ENCODE measurements around the gene DCAF17.

The DCAF17 gene

DNA sequence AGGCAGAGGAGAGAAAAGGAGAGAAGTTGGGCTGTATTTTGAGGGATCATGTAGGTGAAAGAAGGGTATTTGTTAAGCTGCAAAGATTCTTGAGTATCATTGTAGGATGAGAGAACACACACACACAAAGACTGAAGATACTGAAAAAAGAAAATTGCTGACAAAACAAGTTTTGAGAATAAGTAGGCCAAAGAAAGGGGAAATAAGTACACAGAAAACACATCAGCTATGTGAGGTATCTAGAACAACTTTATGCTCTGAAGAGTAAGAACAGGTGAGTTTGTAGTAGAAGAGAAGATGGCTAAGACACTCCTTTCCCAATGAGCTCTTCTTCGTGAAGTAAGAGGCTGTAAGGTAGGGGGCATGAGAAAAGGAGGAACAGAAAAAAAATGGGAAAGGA lies 28.5 kb upstream of the DCAF17 start:
- H3K36me3 ChIP-seq (ENCODE audit: control insufficient read depth in 1 of 2, insufficient read depth in 2 of 2, low read depth in 1 of 2, low read length in 2 of 2) = no peaks in the 10 kb centered on the region
- no peak overlapping the region for H3K9ac ChIP-seq (ENCODE audit: low read length)
- no peak overlapping the region for H3K23ac ChIP-seq (ENCODE audit: low read length in 2 of 2)
- H3K27me3 ChIP-seq (ENCODE audit: control insufficient read depth in 1 of 2, insufficient read depth in 1 of 2, low read length in 2 of 2) = no peaks in the 10 kb centered on the region
- no peak overlapping the region for H2BK15ac ChIP-seq (ENCODE audit: low read depth, poor library complexity, severe bottlenecking)
- no peak overlapping the region for H3K27ac ChIP-seq (ENCODE audit: low read length, poor library complexity, severe bottlenecking)
- peaks cover 8% of the 10 kb centered on the region for H3K9me3 ChIP-seq (ENCODE audit: control insufficient read depth, low read length)
- H3K4me3 ChIP-seq (ENCODE audit: insufficient read depth in 1 of 2, low read depth in 1 of 2, low read length in 2 of 2) = no peak overlapping the region
- no peak overlapping the region for H2BK120ac ChIP-seq (ENCODE audit: low read depth, low read length)
- peaks cover 20% of the 10 kb centered on the region for H3K79me1 ChIP-seq (replicated peaks; ENCODE audit: low read length, poor library complexity, severe bottlenecking)
- 100% methylated on average over 1 of the region's 1 CpG for WGBS
- H4K8ac ChIP-seq (ENCODE audit: low read length) = no peak overlapping the region
- DNase-seq = no peak
- no peak overlapping the region for H4K91ac ChIP-seq (ENCODE audit: low read length)
- no peak overlapping the region for H2AK5ac ChIP-seq (ENCODE audit: low read length, severe bottlenecking)
- H3K4me2 ChIP-seq (ENCODE audit: low read length, poor library complexity, severe bottlenecking) = no peak overlapping the region
- H3K4me1 ChIP-seq (ENCODE audit: control insufficient read depth, insufficient read depth, low read depth, low read length) = peaks cover 5% of the 10 kb centered on the region
- no peak overlapping the region for H3K4ac ChIP-seq (ENCODE audit: low read depth in 1 of 2, low read length in 2 of 2)
- H2BK12ac ChIP-seq (ENCODE audit: low read length in 2 of 2) = no peak overlapping the region
- H3K14ac ChIP-seq (ENCODE audit: low read length in 2 of 2) = no peak overlapping the region
- no peak overlapping the region for H3K18ac ChIP-seq (ENCODE audit: low read depth in 1 of 2, low read length in 2 of 2)
- no peak overlapping the region for H2BK5ac ChIP-seq (ENCODE audit: low read depth, low read length, poor library complexity, severe bottlenecking)
- H2AFZ ChIP-seq (ENCODE audit: low read depth, low read length) = no peak overlapping the region

- H2BK5ac ChIP-seq (ENCODE audit: low read depth, low read length, poor library complexity, severe bottlenecking) = no peak overlapping the region
- H2BK12ac ChIP-seq (ENCODE audit: low read length in 2 of 2) = no peak overlapping the region
- H3K36me3 ChIP-seq (ENCODE audit: control insufficient read depth in 1 of 2, insufficient read depth in 2 of 2, low read depth in 1 of 2, low read length in 2 of 2) = no peaks in the 10 kb centered on the region
- H2BK120ac ChIP-seq (ENCODE audit: low read depth, low read length) = no peak overlapping the region
- H3K27ac ChIP-seq (ENCODE audit: low read length, poor library complexity, severe bottlenecking) = no peak overlapping the region
- H3K23ac ChIP-seq (ENCODE audit: low read length in 2 of 2) = no peak overlapping the region
- WGBS = 100% methylated on average over 1 of the region's 1 CpG
- H3K9ac ChIP-seq (ENCODE audit: low read length) = no peak overlapping the region
- DNase-seq = no peak
- no peak overlapping the region for H3K4me3 ChIP-seq (ENCODE audit: insufficient read depth in 1 of 2, low read depth in 1 of 2, low read length in 2 of 2)
- H3K4me1 ChIP-seq (ENCODE audit: control insufficient read depth, insufficient read depth, low read depth, low read length) = peaks cover 5% of the 10 kb centered on the region
- peaks cover 20% of the 10 kb centered on the region for H3K79me1 ChIP-seq (replicated peaks; ENCODE audit: low read length, poor library complexity, severe bottlenecking)
- no peak overlapping the region for H3K14ac ChIP-seq (ENCODE audit: low read length in 2 of 2)
- peaks cover 8% of the 10 kb centered on the region for H3K9me3 ChIP-seq (ENCODE audit: control insufficient read depth, low read length)
- no peak overlapping the region for H2BK15ac ChIP-seq (ENCODE audit: low read depth, poor library complexity, severe bottlenecking)
- no peaks in the 10 kb centered on the region for H3K27me3 ChIP-seq (ENCODE audit: control insufficient read depth in 1 of 2, insufficient read depth in 1 of 2, low read length in 2 of 2)
- no peak overlapping the region for H3K18ac ChIP-seq (ENCODE audit: low read depth in 1 of 2, low read length in 2 of 2)
- no peak overlapping the region for H4K8ac ChIP-seq (ENCODE audit: low read length)
- peak overlapping the region; percentile 85 for H2AK5ac ChIP-seq (ENCODE audit: low read length, severe bottlenecking)
- no peak overlapping the region for H3K4me2 ChIP-seq (ENCODE audit: low read length, poor library complexity, severe bottlenecking)
- H4K91ac ChIP-seq (ENCODE audit: low read length) = no peak overlapping the region
- no peak overlapping the region for H3K4ac ChIP-seq (ENCODE audit: low read depth in 1 of 2, low read length in 2 of 2)
- H2AFZ ChIP-seq (ENCODE audit: low read depth, low read length) = no peak overlapping the region
Measured at GRCh38 chr2:171406044-171406443, 28.0 kb upstream of the DCAF17 start.

DNA sequence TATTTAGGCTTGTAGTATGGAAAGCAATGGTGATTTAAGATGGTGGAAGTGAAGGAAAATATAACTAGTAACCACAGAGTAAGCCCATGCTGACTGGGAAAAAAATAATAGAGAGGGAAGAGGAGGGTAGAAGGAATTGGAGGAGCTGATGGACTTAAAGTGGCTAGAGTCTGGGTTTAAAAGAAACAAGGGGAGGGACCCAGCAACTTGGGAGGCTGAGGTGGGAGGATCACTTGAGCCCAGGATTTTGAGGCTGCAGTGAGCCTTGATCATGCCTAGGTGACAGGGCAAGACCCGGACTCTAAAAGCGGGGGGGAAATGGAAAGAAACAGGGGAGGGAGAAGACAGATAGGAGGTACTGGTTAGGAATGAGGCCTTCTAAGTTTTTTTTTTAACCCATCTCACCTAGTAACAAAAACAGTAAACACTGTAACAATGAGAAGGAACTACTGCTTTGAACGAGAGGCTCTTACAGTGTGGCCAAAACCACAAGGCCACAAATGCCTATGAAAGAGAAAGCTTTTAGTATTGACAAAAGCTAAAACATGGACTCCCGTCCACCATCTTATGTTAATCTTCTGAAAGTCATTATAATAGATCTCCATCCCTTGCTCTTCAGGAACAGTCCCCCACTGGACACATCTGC lies 26.9 kb upstream of the DCAF17 start:
- Histone ChIP-seq H3K27me3 (ENCODE audit: control insufficient read depth in 1 of 2, insufficient read depth in 1 of 2, low read length in 2 of 2) (no peaks in the 10 kb centered on the region), H2BK15ac (ENCODE audit: low read depth, poor library complexity, severe bottlenecking) (no peak overlapping the region), H2BK5ac (ENCODE audit: low read depth, low read length, poor library complexity, severe bottlenecking) (no peak overlapping the region), H3K23ac (ENCODE audit: low read length in 2 of 2) (no peak overlapping the region), H3K4me3 (ENCODE audit: insufficient read depth in 1 of 2, low read depth in 1 of 2, low read length in 2 of 2) (no peak overlapping the region), H3K14ac (ENCODE audit: low read length in 2 of 2) (no peak overlapping the region), H3K4ac (ENCODE audit: low read depth in 1 of 2, low read length in 2 of 2) (no peak overlapping the region), H3K9me3 (ENCODE audit: control insufficient read depth, low read length) (peaks cover under 1% of the 10 kb centered on the region), H3K4me2 (ENCODE audit: low read length, poor library complexity, severe bottlenecking) (no peak overlapping the region), H3K9ac (ENCODE audit: low read length) (no peak overlapping the region), H4K8ac (ENCODE audit: low read length) (no peak overlapping the region), H3K79me1 (replicated peaks; ENCODE audit: low read length, poor library complexity, severe bottlenecking) (peaks cover 18% of the 10 kb centered on the region), H3K36me3 (ENCODE audit: control insufficient read depth in 1 of 2, insufficient read depth in 2 of 2, low read depth in 1 of 2, low read length in 2 of 2) (no peaks in the 10 kb centered on the region), H3K18ac (ENCODE audit: low read depth in 1 of 2, low read length in 2 of 2) (no peak overlapping the region), H2BK120ac (ENCODE audit: low read depth, low read length) (no peak overlapping the region), H4K91ac (ENCODE audit: low read length) (no peak overlapping the region), H2BK12ac (ENCODE audit: low read length in 2 of 2) (no peak overlapping the region), H2AK5ac (ENCODE audit: low read length, severe bottlenecking) (no peak overlapping the region), H2AFZ (ENCODE audit: low read depth, low read length) (no peak overlapping the region), H3K27ac (ENCODE audit: low read length, poor library complexity, severe bottlenecking) (no peak overlapping the region), H3K4me1 (ENCODE audit: control insufficient read depth, insufficient read depth, low read depth, low read length) (peaks cover 5% of the 10 kb centered on the region)
- WGBS = 90% methylated on average over 2 of the region's 4 CpGs
- no peak for DNase-seq

GRCh38 chr2:171407676-171408044 lies 26.4 kb upstream of the DCAF17 start:
- Histone ChIP-seq H3K27ac (ENCODE audit: low read length, poor library complexity, severe bottlenecking) (no peak overlapping the region), H2BK12ac (ENCODE audit: low read length in 2 of 2) (no peak overlapping the region), H4K91ac (ENCODE audit: low read length) (no peak overlapping the region), H3K9me3 (ENCODE audit: control insufficient read depth, low read length) (no peaks in the 10 kb centered on the region), H3K23ac (ENCODE audit: low read length in 2 of 2) (no peak overlapping the region), H2AK5ac (ENCODE audit: low read length, severe bottlenecking) (no peak overlapping the region), H2BK15ac (ENCODE audit: low read depth, poor library complexity, severe bottlenecking) (no peak overlapping the region), H4K8ac (ENCODE audit: low read length) (no peak overlapping the region), H3K18ac (ENCODE audit: low read depth in 1 of 2, low read length in 2 of 2) (no peak overlapping the region), H3K27me3 (ENCODE audit: control insufficient read depth in 1 of 2, insufficient read depth in 1 of 2, low read length in 2 of 2) (no peaks in the 10 kb centered on the region), H3K14ac (ENCODE audit: low read length in 2 of 2) (no peak overlapping the region), H3K4me1 (ENCODE audit: control insufficient read depth, insufficient read depth, low read depth, low read length) (peaks cover 5% of the 10 kb centered on the region), H2AFZ (ENCODE audit: low read depth, low read length) (no peak overlapping the region), H3K36me3 (ENCODE audit: control insufficient read depth in 1 of 2, insufficient read depth in 2 of 2, low read depth in 1 of 2, low read length in 2 of 2) (no peaks in the 10 kb centered on the region), H2BK120ac (ENCODE audit: low read depth, low read length) (no peak overlapping the region), H2BK5ac (ENCODE audit: low read depth, low read length, poor library complexity, severe bottlenecking) (no peak overlapping the region), H3K4me2 (ENCODE audit: low read length, poor library complexity, severe bottlenecking) (no peak overlapping the region), H3K4me3 (ENCODE audit: insufficient read depth in 1 of 2, low read depth in 1 of 2, low read length in 2 of 2) (no peak overlapping the region), H3K4ac (ENCODE audit: low read depth in 1 of 2, low read length in 2 of 2) (no peak overlapping the region), H3K9ac (ENCODE audit: low read length) (no peak overlapping the region), H3K79me1 (replicated peaks; ENCODE audit: low read length, poor library complexity, severe bottlenecking) (peaks cover 18% of the 10 kb centered on the region)
- WGBS = no CpG with 5 or more reads among the region's 1 CpG
- DNase-seq = no peak

Data from mesenchymal stem cell (in vitro differentiated cells and primary cell).